GM18499 (cell line): ENCODE data around the gene NTF3.

Source experiments
- ATAC-seq: cut with Tn5 transposase; IDR thresholded peaks from one replicate; pipeline ENCODE4 v1.9.1; 2021; ENCODE audit warnings: moderate number of reproducible peaks; ENCODE audit not compliant: insufficient read depth, unreplicated experiment

The NTF3 gene

GRCh38 chr12:5456030-5456429 is 24.1 kb downstream of the NTF3 start:
- ATAC-seq = no peak

- ATAC-seq = no peak
Observed at GRCh38 chr12:5456906-5457305, 25.0 kb downstream of the NTF3 start.

GRCh38 chr12:5458229-5459050 is 26.5 kb downstream of the NTF3 start:
- no peak for ATAC-seq

GRCh38 chr12:5459051-5459782 is 27.3 kb downstream of the NTF3 start:
- ATAC-seq = no peak

GRCh38 chr12:5460817-5461216 is 28.9 kb downstream of the NTF3 start:
- no peak for ATAC-seq

- no peak for ATAC-seq
Observed at GRCh38 chr12:5461966-5462365, 30.1 kb downstream of the NTF3 start.

- no peak for ATAC-seq
Observed at GRCh38 chr12:5464096-5464495, 32.2 kb downstream of the NTF3 start.

- no peak for ATAC-seq
Observed at GRCh38 chr12:5465384-5465783, 33.5 kb downstream of the NTF3 start.

- no peak for ATAC-seq
Observed at GRCh38 chr12:5466521-5466960, 34.6 kb downstream of the NTF3 start.

- ATAC-seq = no peak
Observed at GRCh38 chr12:5467931-5468330, 36.0 kb downstream of the NTF3 start.

- ATAC-seq = no peak
Observed at GRCh38 chr12:5470221-5470620, 38.3 kb downstream of the NTF3 start.

- ATAC-seq = no peak
Observed at GRCh38 chr12:5470703-5471102, 38.8 kb downstream of the NTF3 start.

GRCh38 chr12:5473076-5473782 is 41.3 kb downstream of the NTF3 start:
- ATAC-seq = no peak

GRCh38 chr12:5473783-5474116 is 41.8 kb downstream of the NTF3 start:
- ATAC-seq = no peak

GRCh38 chr12:5476356-5476755 is 44.4 kb downstream of the NTF3 start:
- no peak for ATAC-seq

- no peak for ATAC-seq
Observed at GRCh38 chr12:5478081-5478706, 46.3 kb downstream of the NTF3 start.

- ATAC-seq = no peak
Observed at GRCh38 chr12:5479761-5480160, 47.9 kb downstream of the NTF3 start.

- ATAC-seq = no peak
Observed at GRCh38 chr12:5480218-5480937, 48.5 kb downstream of the NTF3 start.

GRCh38 chr12:5480938-5481303 is 49.0 kb downstream of the NTF3 start:
- no peak for ATAC-seq

GRCh38 chr12:5481645-5482044 is 49.7 kb downstream of the NTF3 start:
- ATAC-seq = no peak
